GM23338 (cell line): ENCODE data around the gene TXNDC12. TPM values are rescaled to one million over a fixed set of nuclear protein-coding genes. Genes with fewer than 3 reads are reported as not detected.

ENCODE experiments used
- ATAC-seq: fragments of 200-7000 bp; cut with Tn5 transposase; 3 replicates; pipeline ENCODE4 v1.9.1; 2020
- DNase-seq: peaks from one replicate; pipeline ENCODE4 v3.0.0-alpha.2; 2015; ENCODE audit warnings: low spot score
- H2AFZ ChIP-seq: fragments of 200-600 bp; sonication (generic); 2 replicates; pipeline ENCODE4 v1.8.0; 2016; ENCODE audit warnings: antibody characterized with exemption, mild to moderate bottlenecking, moderate library complexity
- H3F3A ChIP-seq: fragments of 200-600 bp; sonication (generic); replicated peaks from 2 replicates; pipeline ENCODE4 v1.8.0; 2017; ENCODE audit warnings: antibody characterized with exemption, mixed run types, low read depth
- H3K27ac ChIP-seq: fragments of 200-600 bp; sonication (generic); 2 replicates; pipeline ENCODE4 v1.6.1; 2016; ENCODE audit warnings: low read depth
- H3K27me3 ChIP-seq: fragments of 200-600 bp; sonication (generic); 2 replicates; pipeline ENCODE4 v1.8.0; 2016; ENCODE audit warnings: mild to moderate bottlenecking, mixed run types, moderate library complexity; ENCODE audit not compliant: insufficient read depth
- H3K36me3 ChIP-seq: fragments of 200-600 bp; sonication (generic); 2 replicates; pipeline ENCODE4 v1.8.0; 2016; ENCODE audit warnings: mild to moderate bottlenecking; ENCODE audit not compliant: insufficient read depth
- H3K4me1 ChIP-seq: fragments of 200-600 bp; sonication (generic); 2 replicates; pipeline ENCODE4 v1.8.0; 2016; ENCODE audit warnings: mild to moderate bottlenecking, moderate library complexity; ENCODE audit not compliant: insufficient read depth
- H3K4me2 ChIP-seq: fragments of 200-600 bp; sonication (generic); 2 replicates; pipeline ENCODE4 v1.7.1; 2017; ENCODE audit warnings: mixed run types
- H3K4me3 ChIP-seq: fragments of 200-600 bp; sonication (generic); 2 replicates; pipeline ENCODE4 v1.6.1; 2016; ENCODE audit warnings: mixed run types
- H3K79me2 ChIP-seq: fragments of 200-600 bp; sonication (generic); replicated peaks from 2 replicates; pipeline ENCODE4 v1.8.0; 2017; ENCODE audit warnings: mild to moderate bottlenecking; ENCODE audit not compliant: insufficient read depth
- H3K9me2 ChIP-seq: fragments of 200-600 bp; sonication (generic); 2 replicates; pipeline ENCODE4 v1.8.0; 2017; ENCODE audit not compliant: insufficient read depth
- H4K20me1 ChIP-seq: fragments of 200-600 bp; sonication (generic); replicated peaks from 2 replicates; pipeline ENCODE4 v1.8.0; 2017; ENCODE audit warnings: mild to moderate bottlenecking; ENCODE audit not compliant: insufficient read depth
- H3K27ac Mint-ChIP-seq: 2 replicates; pipeline ENCODE4 v1.8.0; 2020; ENCODE audit warnings: inconsistent platforms, mild to moderate bottlenecking, moderate library complexity, mixed read lengths
- H3K27me3 Mint-ChIP-seq: 3 replicates; pipeline ENCODE4 v1.8.0; 2022; ENCODE audit warnings: low read depth, mild to moderate bottlenecking, moderate library complexity, mixed read lengths, inconsistent platforms; ENCODE audit not compliant: insufficient read depth, poor library complexity
- H3K36me3 Mint-ChIP-seq: 3 replicates; pipeline ENCODE4 v1.8.0; 2021; ENCODE audit warnings: low read depth, mild to moderate bottlenecking, inconsistent platforms, moderate library complexity, mixed read lengths
- H3K4me1 Mint-ChIP-seq: 3 replicates; pipeline ENCODE4 v1.8.0; 2020; ENCODE audit warnings: mild to moderate bottlenecking, inconsistent platforms, mixed read lengths
- H3K4me3 Mint-ChIP-seq: 3 replicates; pipeline ENCODE4 v1.8.0; 2021; ENCODE audit warnings: moderate library complexity, mild to moderate bottlenecking, inconsistent platforms, mixed read lengths
- H3K9me3 Mint-ChIP-seq: 3 replicates; pipeline ENCODE4 v1.8.0; 2020; ENCODE audit warnings: moderate library complexity, mild to moderate bottlenecking, inconsistent platforms, mixed read lengths
- CREB1 ChIP-seq: fragments of 250-450 bp; sonication (Bioruptor Pico); IDR thresholded peaks from 2 replicates; pipeline ENCODE4 v1.5.0; 2020; ENCODE audit warnings: low read depth, mild to moderate bottlenecking, moderate library complexity
- EZH2 ChIP-seq: fragments of 200-600 bp; sonication (generic); IDR thresholded peaks from one replicate; pipeline ENCODE4 v1.8.0; 2017; ENCODE audit warnings: antibody characterized with exemption, mild to moderate bottlenecking, low read depth; ENCODE audit not compliant: unreplicated experiment
- EZH2phosphoT487 ChIP-seq: fragments of 200-600 bp; sonication (generic); IDR thresholded peaks from one replicate; pipeline ENCODE4 v1.8.1; 2018; ENCODE audit warnings: antibody characterized with exemption; ENCODE audit not compliant: unreplicated experiment
- JUNB ChIP-seq: IDR thresholded peaks from one replicate; pipeline ENCODE4 v1.6.1; 2016; ENCODE audit warnings: antibody characterized with exemption; ENCODE audit not compliant: unreplicated experiment
- NANOG ChIP-seq: IDR thresholded peaks from 2 replicates; pipeline ENCODE4 v1.6.1; 2016; ENCODE audit warnings: antibody characterized with exemption, borderline replicate concordance
- POLR2AphosphoS5 ChIP-seq: IDR thresholded peaks from 2 replicates; pipeline ENCODE4 v1.6.1; 2016; ENCODE audit warnings: antibody characterized with exemption, low read depth
- STAT1 ChIP-seq: IDR thresholded peaks from one replicate; pipeline ENCODE4 v1.6.1; 2016; ENCODE audit warnings: antibody characterized with exemption; ENCODE audit not compliant: unreplicated experiment
- ZNF114 ChIP-seq: fragments of 250-450 bp; sonication (Bioruptor Pico); IDR thresholded peaks from 2 replicates; pipeline ENCODE4 v1.5.0; 2020; ENCODE audit warnings: mild to moderate bottlenecking, moderate library complexity
- ZNF331 ChIP-seq: fragments of 250-450 bp; sonication (Bioruptor Pico); IDR thresholded peaks from 2 replicates; pipeline ENCODE4 v1.5.0; 2020; ENCODE audit warnings: low read depth, mild to moderate bottlenecking, moderate library complexity
- polyA plus RNA-seq: library from polyadenylated mRNA; unstranded; fragments of >200 nt; fragmentation: Nextera tagmentation; extraction: Ambion mirVana; gene quantifications from 2 replicates; pipeline ENCODE4 v1.2.1, GENCODE V29; 2016
- total RNA-seq: library from RNA; depleted of rRNA; stranded (reverse); fragments of >200 nt; shearing (Covaris generic); gene quantifications from 2 replicates; pipeline ENCODE4 v1.2.3, GENCODE V29; 2014
- TF ChIP-seq, protein P1 (sequence below): fragments of 250-450 bp; sonication (Bioruptor Pico); IDR thresholded peaks from 2 replicates; pipeline ENCODE4 v1.5.0; 2020; ENCODE audit warnings: mild to moderate bottlenecking, moderate library complexity
- TF ChIP-seq, protein P2 (sequence below), 2 experiments: fragments of 200-600 bp in 1 of 2; sonication (generic) in 1 of 2; conservative IDR thresholded peaks; 2 replicates each; pipeline versions ENCODE4 v1.5.1 to v1.6.1; 2016 to 2017; ENCODE audit warnings: antibody characterized with exemption in 2 of 2, low read depth in 2 of 2, mild to moderate bottlenecking in 2 of 2, moderate library complexity in 1 of 2
- TF ChIP-seq, protein P3 (sequence below): IDR thresholded peaks from 2 replicates; pipeline ENCODE4 v1.6.1; 2016; ENCODE audit warnings: antibody characterized with exemption
- TF ChIP-seq, protein P4 (sequence below): IDR thresholded peaks from one replicate; pipeline ENCODE4 v1.6.1; 2018; ENCODE audit warnings: antibody characterized with exemption; ENCODE audit not compliant: unreplicated experiment

TXNDC12 gene
- total and polyA plus RNA-seq, 2 experiments from 2014 or later = 68.9 to 88.2 TPM

DNA sequence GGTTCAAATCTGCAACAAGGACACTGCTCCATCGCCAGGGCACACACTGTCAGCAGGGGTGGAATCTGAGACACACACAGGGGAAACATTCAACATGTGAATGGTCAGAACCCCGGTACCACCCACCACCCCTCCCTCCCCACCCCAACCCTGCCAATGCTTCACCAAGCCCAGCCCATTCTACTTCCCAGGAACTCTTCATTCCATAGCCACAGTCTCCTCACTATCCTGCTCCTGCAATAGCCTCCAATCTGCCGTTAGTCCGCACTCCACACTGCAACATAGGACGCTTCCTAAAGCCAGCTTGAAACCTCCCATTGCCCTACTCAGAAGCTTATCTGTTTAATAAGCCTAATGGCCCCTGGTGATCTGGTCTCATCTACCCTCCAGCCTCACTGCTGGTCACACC lies 57.0 kb downstream of the TXNDC12 start:
- no peaks in the 10 kb centered on the region for H3F3A ChIP-seq
- H3K36me3 ChIP-seq = no peaks in the 10 kb centered on the region
- no peaks in the 10 kb centered on the region for H3K79me2 ChIP-seq
- H3K4me2 ChIP-seq = peak overlapping the region; percentile 27
- H3K4me3 ChIP-seq = 0 out of 2 replicates have a peak overlapping the region, but pooled peaks have one; percentile 4
- peaks cover 14% of the 10 kb centered on the region for H3K4me1 ChIP-seq
- ATAC-seq (peak; percentile 83), DNase-seq (peak; percentile 60)
- H3K4me3 Mint-ChIP-seq = peak overlapping the region; percentile 43; the same call in 2 of the 3 replicates
- no peaks in the 10 kb centered on the region for H4K20me1 ChIP-seq
- peaks cover 19% of the 10 kb centered on the region for H3K4me1 Mint-ChIP-seq
- no peaks in the 10 kb centered on the region for H3K9me3 Mint-ChIP-seq
- H3K36me3 Mint-ChIP-seq = no peaks in the 10 kb centered on the region
- H2AFZ ChIP-seq = peak overlapping the region; percentile 89
- H3K27ac Mint-ChIP-seq = no peak overlapping the region
- H3K27me3 Mint-ChIP-seq = peaks cover 1% of the 10 kb centered on the region
- H3K27ac ChIP-seq = no peak overlapping the region
- H3K9me2 ChIP-seq = no peaks in the 10 kb centered on the region
- H3K27me3 ChIP-seq = no peaks in the 10 kb centered on the region
- no peak for TF ChIP-seq EZH2phosphoT487
- TF ChIP-seq, protein P1, sequence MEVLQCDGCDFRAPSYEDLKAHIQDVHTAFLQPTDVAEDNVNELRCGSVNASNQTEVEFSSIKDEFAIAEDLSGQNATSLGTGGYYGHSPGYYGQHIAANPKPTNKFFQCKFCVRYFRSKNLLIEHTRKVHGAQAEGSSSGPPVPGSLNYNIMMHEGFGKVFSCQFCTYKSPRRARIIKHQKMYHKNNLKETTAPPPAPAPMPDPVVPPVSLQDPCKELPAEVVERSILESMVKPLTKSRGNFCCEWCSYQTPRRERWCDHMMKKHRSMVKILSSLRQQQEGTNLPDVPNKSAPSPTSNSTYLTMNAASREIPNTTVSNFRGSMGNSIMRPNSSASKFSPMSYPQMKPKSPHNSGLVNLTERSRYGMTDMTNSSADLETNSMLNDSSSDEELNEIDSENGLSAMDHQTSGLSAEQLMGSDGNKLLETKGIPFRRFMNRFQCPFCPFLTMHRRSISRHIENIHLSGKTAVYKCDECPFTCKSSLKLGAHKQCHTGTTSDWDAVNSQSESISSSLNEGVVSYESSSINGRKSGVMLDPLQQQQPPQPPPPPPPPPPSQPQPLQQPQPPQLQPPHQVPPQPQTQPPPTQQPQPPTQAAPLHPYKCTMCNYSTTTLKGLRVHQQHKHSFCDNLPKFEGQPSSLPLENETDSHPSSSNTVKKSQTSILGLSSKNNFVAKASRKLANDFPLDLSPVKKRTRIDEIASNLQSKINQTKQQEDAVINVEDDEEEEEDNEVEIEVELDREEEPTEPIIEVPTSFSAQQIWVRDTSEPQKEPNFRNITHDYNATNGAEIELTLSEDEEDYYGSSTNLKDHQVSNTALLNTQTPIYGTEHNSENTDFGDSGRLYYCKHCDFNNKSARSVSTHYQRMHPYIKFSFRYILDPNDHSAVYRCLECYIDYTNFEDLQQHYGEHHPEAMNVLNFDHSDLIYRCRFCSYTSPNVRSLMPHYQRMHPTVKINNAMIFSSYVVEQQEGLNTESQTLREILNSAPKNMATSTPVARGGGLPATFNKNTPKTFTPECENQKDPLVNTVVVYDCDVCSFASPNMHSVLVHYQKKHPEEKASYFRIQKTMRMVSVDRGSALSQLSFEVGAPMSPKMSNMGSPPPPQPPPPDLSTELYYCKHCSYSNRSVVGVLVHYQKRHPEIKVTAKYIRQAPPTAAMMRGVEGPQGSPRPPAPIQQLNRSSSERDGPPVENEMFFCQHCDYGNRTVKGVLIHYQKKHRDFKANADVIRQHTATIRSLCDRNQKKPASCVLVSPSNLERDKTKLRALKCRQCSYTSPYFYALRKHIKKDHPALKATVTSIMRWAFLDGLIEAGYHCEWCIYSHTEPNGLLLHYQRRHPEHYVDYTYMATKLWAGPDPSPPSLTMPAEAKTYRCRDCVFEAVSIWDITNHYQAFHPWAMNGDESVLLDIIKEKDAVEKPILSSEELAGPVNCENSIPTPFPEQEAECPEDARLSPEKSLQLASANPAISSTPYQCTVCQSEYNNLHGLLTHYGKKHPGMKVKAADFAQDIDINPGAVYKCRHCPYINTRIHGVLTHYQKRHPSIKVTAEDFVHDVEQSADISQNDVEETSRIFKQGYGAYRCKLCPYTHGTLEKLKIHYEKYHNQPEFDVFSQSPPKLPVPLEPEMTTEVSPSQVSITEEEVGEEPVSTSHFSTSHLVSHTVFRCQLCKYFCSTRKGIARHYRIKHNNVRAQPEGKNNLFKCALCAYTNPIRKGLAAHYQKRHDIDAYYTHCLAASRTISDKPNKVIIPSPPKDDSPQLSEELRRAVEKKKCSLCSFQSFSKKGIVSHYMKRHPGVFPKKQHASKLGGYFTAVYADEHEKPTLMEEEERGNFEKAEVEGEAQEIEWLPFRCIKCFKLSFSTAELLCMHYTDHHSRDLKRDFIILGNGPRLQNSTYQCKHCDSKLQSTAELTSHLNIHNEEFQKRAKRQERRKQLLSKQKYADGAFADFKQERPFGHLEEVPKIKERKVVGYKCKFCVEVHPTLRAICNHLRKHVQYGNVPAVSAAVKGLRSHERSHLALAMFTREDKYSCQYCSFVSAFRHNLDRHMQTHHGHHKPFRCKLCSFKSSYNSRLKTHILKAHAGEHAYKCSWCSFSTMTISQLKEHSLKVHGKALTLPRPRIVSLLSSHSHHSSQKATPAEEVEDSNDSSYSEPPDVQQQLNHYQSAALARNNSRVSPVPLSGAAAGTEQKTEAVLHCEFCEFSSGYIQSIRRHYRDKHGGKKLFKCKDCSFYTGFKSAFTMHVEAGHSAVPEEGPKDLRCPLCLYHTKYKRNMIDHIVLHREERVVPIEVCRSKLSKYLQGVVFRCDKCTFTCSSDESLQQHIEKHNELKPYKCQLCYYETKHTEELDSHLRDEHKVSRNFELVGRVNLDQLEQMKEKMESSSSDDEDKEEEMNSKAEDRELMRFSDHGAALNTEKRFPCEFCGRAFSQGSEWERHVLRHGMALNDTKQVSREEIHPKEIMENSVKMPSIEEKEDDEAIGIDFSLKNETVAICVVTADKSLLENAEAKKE (CRISPR knock-in tag) = no peak
- TF ChIP-seq NANOG = no peak
- TF ChIP-seq EZH2 = no peak
- TF ChIP-seq, protein P2, sequence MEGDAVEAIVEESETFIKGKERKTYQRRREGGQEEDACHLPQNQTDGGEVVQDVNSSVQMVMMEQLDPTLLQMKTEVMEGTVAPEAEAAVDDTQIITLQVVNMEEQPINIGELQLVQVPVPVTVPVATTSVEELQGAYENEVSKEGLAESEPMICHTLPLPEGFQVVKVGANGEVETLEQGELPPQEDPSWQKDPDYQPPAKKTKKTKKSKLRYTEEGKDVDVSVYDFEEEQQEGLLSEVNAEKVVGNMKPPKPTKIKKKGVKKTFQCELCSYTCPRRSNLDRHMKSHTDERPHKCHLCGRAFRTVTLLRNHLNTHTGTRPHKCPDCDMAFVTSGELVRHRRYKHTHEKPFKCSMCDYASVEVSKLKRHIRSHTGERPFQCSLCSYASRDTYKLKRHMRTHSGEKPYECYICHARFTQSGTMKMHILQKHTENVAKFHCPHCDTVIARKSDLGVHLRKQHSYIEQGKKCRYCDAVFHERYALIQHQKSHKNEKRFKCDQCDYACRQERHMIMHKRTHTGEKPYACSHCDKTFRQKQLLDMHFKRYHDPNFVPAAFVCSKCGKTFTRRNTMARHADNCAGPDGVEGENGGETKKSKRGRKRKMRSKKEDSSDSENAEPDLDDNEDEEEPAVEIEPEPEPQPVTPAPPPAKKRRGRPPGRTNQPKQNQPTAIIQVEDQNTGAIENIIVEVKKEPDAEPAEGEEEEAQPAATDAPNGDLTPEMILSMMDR (conservative IDR thresholded peaks at IDR 0.05; ENCODE audit: low read depth in 2 of 2) = no peak
- no peak for TF ChIP-seq CREB1 (CRISPR knock-in tag)
- TF ChIP-seq POLR2AphosphoS5 = no peak
- TF ChIP-seq ZNF114 (CRISPR knock-in tag) = no peak
- TF ChIP-seq JUNB = no peak
- TF ChIP-seq, protein P3, sequence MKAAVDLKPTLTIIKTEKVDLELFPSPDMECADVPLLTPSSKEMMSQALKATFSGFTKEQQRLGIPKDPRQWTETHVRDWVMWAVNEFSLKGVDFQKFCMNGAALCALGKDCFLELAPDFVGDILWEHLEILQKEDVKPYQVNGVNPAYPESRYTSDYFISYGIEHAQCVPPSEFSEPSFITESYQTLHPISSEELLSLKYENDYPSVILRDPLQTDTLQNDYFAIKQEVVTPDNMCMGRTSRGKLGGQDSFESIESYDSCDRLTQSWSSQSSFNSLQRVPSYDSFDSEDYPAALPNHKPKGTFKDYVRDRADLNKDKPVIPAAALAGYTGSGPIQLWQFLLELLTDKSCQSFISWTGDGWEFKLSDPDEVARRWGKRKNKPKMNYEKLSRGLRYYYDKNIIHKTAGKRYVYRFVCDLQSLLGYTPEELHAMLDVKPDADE = no peak
- no peak for TF ChIP-seq STAT1
- TF ChIP-seq, protein P4, sequence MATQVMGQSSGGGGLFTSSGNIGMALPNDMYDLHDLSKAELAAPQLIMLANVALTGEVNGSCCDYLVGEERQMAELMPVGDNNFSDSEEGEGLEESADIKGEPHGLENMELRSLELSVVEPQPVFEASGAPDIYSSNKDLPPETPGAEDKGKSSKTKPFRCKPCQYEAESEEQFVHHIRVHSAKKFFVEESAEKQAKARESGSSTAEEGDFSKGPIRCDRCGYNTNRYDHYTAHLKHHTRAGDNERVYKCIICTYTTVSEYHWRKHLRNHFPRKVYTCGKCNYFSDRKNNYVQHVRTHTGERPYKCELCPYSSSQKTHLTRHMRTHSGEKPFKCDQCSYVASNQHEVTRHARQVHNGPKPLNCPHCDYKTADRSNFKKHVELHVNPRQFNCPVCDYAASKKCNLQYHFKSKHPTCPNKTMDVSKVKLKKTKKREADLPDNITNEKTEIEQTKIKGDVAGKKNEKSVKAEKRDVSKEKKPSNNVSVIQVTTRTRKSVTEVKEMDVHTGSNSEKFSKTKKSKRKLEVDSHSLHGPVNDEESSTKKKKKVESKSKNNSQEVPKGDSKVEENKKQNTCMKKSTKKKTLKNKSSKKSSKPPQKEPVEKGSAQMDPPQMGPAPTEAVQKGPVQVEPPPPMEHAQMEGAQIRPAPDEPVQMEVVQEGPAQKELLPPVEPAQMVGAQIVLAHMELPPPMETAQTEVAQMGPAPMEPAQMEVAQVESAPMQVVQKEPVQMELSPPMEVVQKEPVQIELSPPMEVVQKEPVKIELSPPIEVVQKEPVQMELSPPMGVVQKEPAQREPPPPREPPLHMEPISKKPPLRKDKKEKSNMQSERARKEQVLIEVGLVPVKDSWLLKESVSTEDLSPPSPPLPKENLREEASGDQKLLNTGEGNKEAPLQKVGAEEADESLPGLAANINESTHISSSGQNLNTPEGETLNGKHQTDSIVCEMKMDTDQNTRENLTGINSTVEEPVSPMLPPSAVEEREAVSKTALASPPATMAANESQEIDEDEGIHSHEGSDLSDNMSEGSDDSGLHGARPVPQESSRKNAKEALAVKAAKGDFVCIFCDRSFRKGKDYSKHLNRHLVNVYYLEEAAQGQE = no peak
- no peak for TF ChIP-seq ZNF331 (CRISPR knock-in tag)
